Measurements from ENCODE around the gene ZMYND8.

DNA sequence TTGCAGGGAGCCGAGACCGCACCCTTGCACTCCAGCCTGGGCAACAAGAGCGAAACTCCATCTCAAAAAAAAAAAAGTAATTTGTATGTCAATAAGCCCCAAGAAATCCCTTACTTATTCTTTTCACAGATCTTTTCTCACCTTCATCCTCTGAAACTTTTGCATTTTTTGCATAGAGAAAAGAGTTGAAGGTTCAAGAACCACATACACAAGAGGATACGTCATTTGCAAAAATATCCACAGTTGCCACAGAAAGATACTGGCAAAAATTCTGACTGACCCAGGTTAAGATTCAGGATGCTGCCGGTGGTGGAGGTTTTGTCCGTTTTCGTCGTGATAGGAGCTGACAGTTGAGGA, 94.5 kb downstream of the ZMYND8 start:
- TF ChIP-seq, protein P1, sequence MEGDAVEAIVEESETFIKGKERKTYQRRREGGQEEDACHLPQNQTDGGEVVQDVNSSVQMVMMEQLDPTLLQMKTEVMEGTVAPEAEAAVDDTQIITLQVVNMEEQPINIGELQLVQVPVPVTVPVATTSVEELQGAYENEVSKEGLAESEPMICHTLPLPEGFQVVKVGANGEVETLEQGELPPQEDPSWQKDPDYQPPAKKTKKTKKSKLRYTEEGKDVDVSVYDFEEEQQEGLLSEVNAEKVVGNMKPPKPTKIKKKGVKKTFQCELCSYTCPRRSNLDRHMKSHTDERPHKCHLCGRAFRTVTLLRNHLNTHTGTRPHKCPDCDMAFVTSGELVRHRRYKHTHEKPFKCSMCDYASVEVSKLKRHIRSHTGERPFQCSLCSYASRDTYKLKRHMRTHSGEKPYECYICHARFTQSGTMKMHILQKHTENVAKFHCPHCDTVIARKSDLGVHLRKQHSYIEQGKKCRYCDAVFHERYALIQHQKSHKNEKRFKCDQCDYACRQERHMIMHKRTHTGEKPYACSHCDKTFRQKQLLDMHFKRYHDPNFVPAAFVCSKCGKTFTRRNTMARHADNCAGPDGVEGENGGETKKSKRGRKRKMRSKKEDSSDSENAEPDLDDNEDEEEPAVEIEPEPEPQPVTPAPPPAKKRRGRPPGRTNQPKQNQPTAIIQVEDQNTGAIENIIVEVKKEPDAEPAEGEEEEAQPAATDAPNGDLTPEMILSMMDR (IDR thresholded peaks at IDR 0.05): no peak
- no peak for TF ChIP-seq POLR2A (IDR thresholded peaks at IDR 0.05)

Data from heart left ventricle (tissue), 13 donors.